Progenitor cell of endocrine pancreas (in vitro differentiated cells): ENCODE measurements around the gene TXNRD2. TPM values are rescaled to one million over a fixed set of nuclear protein-coding genes. Genes with fewer than 3 reads are reported as not detected.

ENCODE experiments used
- DNase-seq: peaks from one replicate; pipeline ENCODE4 v3.0.0; 2021; ENCODE audit warnings: low spot score; ENCODE audit not compliant: unreplicated experiment
- H3K27ac Mint-ChIP-seq: 2 replicates; pipeline ENCODE4 v1.8.0; 2021; ENCODE audit warnings: mild to moderate bottlenecking, moderate library complexity, mixed read lengths
- H3K27me3 Mint-ChIP-seq: 2 replicates; pipeline ENCODE4 v1.8.0; 2021; ENCODE audit warnings: mixed read lengths
- H3K36me3 Mint-ChIP-seq: 2 replicates; pipeline ENCODE4 v1.8.0; 2022; ENCODE audit warnings: mixed read lengths; ENCODE audit not compliant: insufficient read depth
- H3K4me1 Mint-ChIP-seq: 2 replicates; pipeline ENCODE4 v1.8.0; 2021; ENCODE audit warnings: low read depth, mixed read lengths
- H3K4me3 Mint-ChIP-seq: 2 replicates; pipeline ENCODE4 v1.8.0; 2021; ENCODE audit warnings: low read depth, mild to moderate bottlenecking, moderate library complexity, mixed read lengths
- H3K9me3 Mint-ChIP-seq: 2 replicates; pipeline ENCODE4 v1.8.0; 2021; ENCODE audit warnings: low read depth, mixed read lengths
- total RNA-seq: library from RNA; stranded (reverse); gene quantifications from 2 replicates; pipeline ENCODE4 v1.2.1, GENCODE V29; 2021
- TF ChIP-seq, protein P1 (sequence below): fragments of 200-600 bp; sonication (generic); IDR thresholded peaks from one replicate; pipeline ENCODE4 v1.5.0; 2021; ENCODE audit warnings: antibody characterized with exemption, mild to moderate bottlenecking; ENCODE audit not compliant: unreplicated experiment

TXNRD2 gene
- total RNA-seq, 1 donor from 2014 or later, result 14.0 TPM

DNA sequence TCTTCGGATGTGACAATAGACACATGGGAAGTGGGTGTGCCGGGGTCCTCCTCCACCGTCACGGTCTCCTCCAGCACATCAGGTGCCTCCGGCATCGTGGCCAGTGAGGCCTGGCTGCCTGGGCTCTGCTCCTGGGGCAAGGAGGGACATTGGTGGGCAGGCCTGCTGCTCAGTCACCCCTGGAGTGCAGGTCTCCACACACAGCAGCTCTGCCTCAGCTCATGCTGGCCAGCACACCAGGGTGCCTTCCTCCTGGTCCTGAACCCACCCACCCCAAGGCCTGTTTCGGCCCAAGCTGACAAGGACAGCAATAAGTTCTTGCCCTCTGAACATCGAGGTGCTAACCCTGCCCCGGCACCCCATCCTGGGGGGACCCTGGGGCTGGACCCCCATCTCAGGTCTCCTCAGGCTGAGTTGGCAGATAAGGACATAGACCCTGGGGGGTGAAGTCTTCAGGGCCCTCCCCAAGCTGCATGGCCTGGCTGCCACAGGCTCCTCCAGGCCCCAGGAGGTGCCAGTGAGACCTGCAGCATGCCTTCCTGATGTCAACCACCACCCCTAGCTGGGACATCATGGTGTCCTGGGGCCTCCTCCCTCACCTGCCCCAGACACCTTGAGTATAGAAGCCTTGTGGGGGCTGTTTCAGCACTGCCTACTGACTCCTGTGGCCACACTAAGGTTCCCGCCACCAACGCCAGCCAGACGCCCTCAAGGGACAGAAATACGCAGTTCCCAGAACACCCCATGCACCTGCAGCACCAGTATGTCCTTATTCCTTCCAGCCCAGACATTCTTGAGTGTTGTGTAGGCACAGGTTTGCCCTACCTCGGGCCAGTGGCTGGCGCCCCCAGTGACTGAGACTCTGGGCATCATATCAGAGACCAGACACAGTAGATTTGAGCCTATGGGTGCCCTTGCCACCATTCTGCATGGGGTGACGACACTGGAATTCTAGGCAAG lies 40.6 kb upstream of the TXNRD2 start:
- peaks cover 6% of the 10 kb centered on the region for H3K4me1 Mint-ChIP-seq
- no peak overlapping the region for H3K27ac Mint-ChIP-seq
- TF ChIP-seq, protein P1, sequence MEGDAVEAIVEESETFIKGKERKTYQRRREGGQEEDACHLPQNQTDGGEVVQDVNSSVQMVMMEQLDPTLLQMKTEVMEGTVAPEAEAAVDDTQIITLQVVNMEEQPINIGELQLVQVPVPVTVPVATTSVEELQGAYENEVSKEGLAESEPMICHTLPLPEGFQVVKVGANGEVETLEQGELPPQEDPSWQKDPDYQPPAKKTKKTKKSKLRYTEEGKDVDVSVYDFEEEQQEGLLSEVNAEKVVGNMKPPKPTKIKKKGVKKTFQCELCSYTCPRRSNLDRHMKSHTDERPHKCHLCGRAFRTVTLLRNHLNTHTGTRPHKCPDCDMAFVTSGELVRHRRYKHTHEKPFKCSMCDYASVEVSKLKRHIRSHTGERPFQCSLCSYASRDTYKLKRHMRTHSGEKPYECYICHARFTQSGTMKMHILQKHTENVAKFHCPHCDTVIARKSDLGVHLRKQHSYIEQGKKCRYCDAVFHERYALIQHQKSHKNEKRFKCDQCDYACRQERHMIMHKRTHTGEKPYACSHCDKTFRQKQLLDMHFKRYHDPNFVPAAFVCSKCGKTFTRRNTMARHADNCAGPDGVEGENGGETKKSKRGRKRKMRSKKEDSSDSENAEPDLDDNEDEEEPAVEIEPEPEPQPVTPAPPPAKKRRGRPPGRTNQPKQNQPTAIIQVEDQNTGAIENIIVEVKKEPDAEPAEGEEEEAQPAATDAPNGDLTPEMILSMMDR, result no peak
- DNase-seq, result no peak
- H3K9me3 Mint-ChIP-seq, result no peaks in the 10 kb centered on the region
- H3K36me3 Mint-ChIP-seq, result peaks cover 4% of the 10 kb centered on the region
- H3K27me3 Mint-ChIP-seq, result no peaks in the 10 kb centered on the region
- no peak overlapping the region for H3K4me3 Mint-ChIP-seq

DNA sequence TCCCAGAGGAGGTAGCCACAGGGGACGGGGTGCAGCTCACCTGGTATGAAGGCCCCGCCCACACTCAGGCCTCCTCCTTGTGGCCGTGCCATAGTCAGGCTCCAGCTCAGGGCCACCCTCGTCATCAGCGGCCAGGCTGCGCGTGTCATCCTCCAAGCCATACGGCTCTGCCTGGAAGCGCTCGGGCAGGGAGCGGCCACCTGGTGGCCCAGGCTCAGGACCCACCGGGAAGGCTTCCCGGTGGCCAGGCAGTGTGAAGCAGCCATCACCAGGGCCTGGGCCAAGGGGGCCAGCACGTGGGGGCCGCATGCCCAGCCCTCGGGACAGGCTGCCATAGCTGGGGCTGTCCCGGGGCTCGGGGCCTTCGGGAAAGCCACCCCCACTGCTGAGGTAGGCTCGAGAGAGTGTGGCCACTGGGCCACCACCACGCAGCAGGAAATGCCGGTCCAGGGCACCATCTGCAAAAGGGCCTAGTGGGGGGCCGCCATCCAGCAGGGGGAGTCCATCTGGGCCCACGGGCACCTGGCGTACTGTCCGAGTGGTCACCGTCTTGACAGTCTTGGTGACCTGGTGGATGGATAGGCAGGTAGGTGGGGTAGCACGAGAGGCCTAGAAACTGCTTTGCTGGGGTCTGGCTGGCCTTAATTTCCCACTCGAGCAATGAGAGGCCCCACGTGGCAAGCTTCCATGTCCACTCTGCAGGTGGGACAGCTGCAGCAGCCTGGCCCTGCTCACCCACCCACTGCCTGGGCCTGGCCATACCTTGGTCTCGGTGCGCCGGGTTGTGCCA lies 39.7 kb upstream of the TXNRD2 start:
- H3K27me3 Mint-ChIP-seq, result no peaks in the 10 kb centered on the region
- peaks cover 6% of the 10 kb centered on the region for H3K4me1 Mint-ChIP-seq
- TF ChIP-seq, protein P1, result no peak
- no peak overlapping the region for H3K4me3 Mint-ChIP-seq
- H3K9me3 Mint-ChIP-seq, result no peaks in the 10 kb centered on the region
- H3K36me3 Mint-ChIP-seq, result peaks cover 4% of the 10 kb centered on the region
- no peak overlapping the region for H3K27ac Mint-ChIP-seq
- no peak for DNase-seq

DNA sequence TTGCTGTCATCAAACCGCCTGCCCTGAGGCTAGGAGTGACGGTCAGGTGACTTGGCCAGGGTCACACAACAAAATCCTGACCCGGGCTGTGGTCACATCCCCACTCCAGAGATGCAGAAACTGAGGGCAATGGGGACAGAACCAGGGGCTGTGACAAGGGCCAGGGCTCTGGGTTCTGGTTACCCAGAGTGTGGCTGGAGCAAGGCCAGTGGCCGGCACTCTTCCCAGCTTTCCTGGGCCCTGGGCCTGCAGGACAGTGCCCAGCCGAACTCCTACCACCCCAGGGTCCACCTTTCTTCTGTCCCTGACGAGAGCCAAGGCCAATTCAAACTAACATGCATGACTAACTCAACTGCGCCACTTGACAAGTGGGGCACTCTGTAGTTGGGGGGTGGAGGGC lies 39.1 kb upstream of the TXNRD2 start:
- Mint-ChIP-seq H3K9me3 (no peaks in the 10 kb centered on the region), H3K36me3 (peaks cover 6% of the 10 kb centered on the region), H3K4me1 (peaks cover 4% of the 10 kb centered on the region), H3K4me3 (no peak overlapping the region), H3K27me3 (no peaks in the 10 kb centered on the region), H3K27ac (no peak overlapping the region)
- DNase-seq, result no peak
- TF ChIP-seq, protein P1, result no peak

DNA sequence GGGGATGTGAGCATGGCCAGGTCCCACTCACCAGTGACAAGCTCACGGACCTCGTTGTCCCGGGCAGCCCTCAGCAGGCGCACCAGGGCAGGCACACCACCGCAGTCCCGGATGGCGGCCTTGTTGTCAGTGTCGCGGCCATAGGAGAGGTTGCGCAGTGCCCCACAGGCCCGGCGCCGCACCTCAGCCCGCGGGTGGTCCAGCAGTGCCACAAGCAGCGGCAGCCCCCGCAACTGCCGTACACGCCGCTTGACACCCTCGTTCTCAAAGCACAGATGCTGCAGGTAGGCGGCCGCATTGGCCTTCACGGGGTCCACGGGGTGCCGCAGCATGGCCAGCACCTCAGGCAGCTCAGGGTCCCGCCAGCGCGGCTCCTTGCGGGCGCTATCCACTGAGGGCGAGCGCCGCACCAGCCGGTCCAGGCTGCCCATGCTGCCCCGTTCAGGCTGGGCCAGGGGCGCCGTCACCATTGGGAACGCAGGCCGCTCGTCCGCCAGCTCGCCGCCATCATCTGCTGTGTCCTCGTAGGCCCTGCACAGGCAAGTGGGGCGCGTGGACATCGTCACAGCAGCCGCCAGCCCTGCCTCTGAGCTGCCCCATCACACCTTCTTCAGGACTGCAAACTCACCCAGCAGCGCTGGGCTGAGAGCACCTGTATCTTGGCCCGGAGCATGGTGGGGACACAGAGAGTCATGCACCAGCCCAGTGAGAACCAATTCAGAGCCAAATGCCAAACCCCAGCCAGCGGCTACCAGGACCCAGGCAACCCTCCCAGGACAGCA lies 38.3 kb upstream of the TXNRD2 start:
- H3K9me3 Mint-ChIP-seq, result no peaks in the 10 kb centered on the region
- no peak for DNase-seq
- H3K27me3 Mint-ChIP-seq, result no peaks in the 10 kb centered on the region
- no peak overlapping the region for H3K4me3 Mint-ChIP-seq
- H3K36me3 Mint-ChIP-seq, result peaks cover 9% of the 10 kb centered on the region
- H3K4me1 Mint-ChIP-seq, result peaks cover 2% of the 10 kb centered on the region
- TF ChIP-seq, protein P1, result no peak
- H3K27ac Mint-ChIP-seq, result no peak overlapping the region

DNA sequence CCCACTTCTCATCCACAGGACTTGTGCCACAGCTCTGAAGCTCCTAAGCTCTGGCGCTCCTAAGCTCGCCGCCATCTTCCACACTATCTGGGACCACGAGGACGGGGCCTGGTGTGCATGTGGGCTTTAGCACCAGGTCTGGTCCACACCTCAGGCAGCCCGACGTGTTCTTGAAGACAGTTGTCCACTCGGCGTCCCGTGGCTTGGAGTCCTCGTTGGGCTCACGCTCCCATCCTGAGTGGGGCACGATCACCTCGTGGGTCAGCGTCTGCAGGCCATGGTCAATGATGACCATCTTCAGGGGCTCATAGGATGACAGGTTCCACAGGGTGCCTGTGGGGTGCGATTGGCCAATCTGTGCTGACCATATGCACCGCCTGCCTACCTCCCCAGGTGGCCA lies 37.1 kb upstream of the TXNRD2 start:
- peaks cover 3% of the 10 kb centered on the region for H3K4me1 Mint-ChIP-seq
- H3K9me3 Mint-ChIP-seq, result no peaks in the 10 kb centered on the region
- no peaks in the 10 kb centered on the region for H3K27me3 Mint-ChIP-seq
- no peak for DNase-seq
- TF ChIP-seq, protein P1, result no peak
- no peak overlapping the region for H3K4me3 Mint-ChIP-seq
- peaks cover 13% of the 10 kb centered on the region for H3K36me3 Mint-ChIP-seq
- no peak overlapping the region for H3K27ac Mint-ChIP-seq
